ENCODE results near the gene ACSM2B. TPM values are rescaled to one million over a fixed set of nuclear protein-coding genes. Genes with fewer than 3 reads are reported as not detected.

ACSM2B gene, protein sequence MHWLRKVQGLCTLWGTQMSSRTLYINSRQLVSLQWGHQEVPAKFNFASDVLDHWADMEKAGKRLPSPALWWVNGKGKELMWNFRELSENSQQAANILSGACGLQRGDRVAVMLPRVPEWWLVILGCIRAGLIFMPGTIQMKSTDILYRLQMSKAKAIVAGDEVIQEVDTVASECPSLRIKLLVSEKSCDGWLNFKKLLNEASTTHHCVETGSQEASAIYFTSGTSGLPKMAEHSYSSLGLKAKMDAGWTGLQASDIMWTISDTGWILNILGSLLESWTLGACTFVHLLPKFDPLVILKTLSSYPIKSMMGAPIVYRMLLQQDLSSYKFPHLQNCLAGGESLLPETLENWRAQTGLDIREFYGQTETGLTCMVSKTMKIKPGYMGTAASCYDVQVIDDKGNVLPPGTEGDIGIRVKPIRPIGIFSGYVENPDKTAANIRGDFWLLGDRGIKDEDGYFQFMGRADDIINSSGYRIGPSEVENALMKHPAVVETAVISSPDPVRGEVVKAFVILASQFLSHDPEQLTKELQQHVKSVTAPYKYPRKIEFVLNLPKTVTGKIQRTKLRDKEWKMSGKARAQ
- total RNA-seq, result not detected in 2 replicates

DNA sequence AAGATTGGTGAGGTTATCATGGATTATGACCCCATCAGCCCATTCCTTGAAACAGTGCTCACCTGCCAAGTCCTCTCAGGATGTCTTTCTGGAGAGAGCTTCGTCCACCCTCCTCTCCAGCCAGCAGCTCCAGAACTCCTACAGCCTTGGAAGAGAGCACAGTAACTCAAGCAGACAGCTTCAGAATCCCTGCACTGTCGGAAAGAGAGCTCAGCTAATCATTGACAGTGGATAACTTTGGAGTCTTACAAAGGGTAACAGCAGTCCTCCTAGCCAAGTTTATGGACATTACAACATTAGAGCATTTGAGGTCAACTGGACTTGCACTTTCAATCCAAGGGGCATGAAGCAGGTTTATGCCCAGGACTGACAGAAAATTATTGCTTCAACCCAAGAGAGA lies at the start of gene ACSM2B:
TSS of gene ACSM2B (minus strand) at position 223 of the 400 bp plus-strand sequence. CDS start 11,522 bp downstream, outside the sequence.

Other genes with a start within 250 kb of the ACSM2B start
- gene GP2, start 248.9 kb downstream of the ACSM2B start, total RNA-seq, result not detected in 2 replicates
- not detected in 2 replicates for gene UMOD, start 223.7 kb downstream of the ACSM2B start, total RNA-seq
- not detected in 2 replicates for gene PDILT, start 171.6 kb downstream of the ACSM2B start, total RNA-seq
- 0.13 TPM in 1 of 2 replicates, not detected in the other for gene ACSM5, start 166.8 kb downstream of the ACSM2B start, total RNA-seq
- gene ACSM2A, start 124.8 kb downstream of the ACSM2B start, total RNA-seq, result not detected in 2 replicates
- gene ACSM1, start 121.3 kb upstream of the ACSM2B start, total RNA-seq, result not detected in 2 replicates
- 43.8 and 58.6 TPM in 2 replicates for gene THUMPD1, start 165.5 kb upstream of the ACSM2B start, total RNA-seq
- 0.65 and 0.69 TPM in 2 replicates for gene ACSM3, start 187.6 kb upstream of the ACSM2B start, total RNA-seq
- gene ERI2, start 230.1 kb upstream of the ACSM2B start, total RNA-seq, result 12.8 and 23.5 TPM in 2 replicates
- 2.8 and 3.0 TPM in 2 replicates for gene REXO5, start 230.2 kb upstream of the ACSM2B start, total RNA-seq

All from smooth muscle cell of the pulmonary artery (primary cell).